GM18526 (cell line): Measurements from ENCODE around the gene COA1.

Experiments used
- POLR2A ChIP-seq: IDR thresholded peaks from 3 replicates; pipeline ENCODE4 v1.6.1; 2011; ENCODE audit not compliant: insufficient read length; ENCODE audit errors: extremely low read depth

The COA1 gene

GRCh38 chr7:43698460-43699255 lies 30.7 kb downstream of the COA1 start:
- no peak for TF ChIP-seq POLR2A

GRCh38 chr7:43697690-43698089 lies 31.6 kb downstream of the COA1 start:
- no peak for TF ChIP-seq POLR2A

GRCh38 chr7:43695365-43695764 lies 34.0 kb downstream of the COA1 start:
- TF ChIP-seq POLR2A = no peak

GRCh38 chr7:43694399-43694748 lies 34.9 kb downstream of the COA1 start:
- no peak for TF ChIP-seq POLR2A

- TF ChIP-seq POLR2A = no peak
These were observed 35.5 kb downstream of the COA1 start for GRCh38 chr7:43693687-43694398.

- TF ChIP-seq POLR2A = no peak
These were observed 36.5 kb downstream of the COA1 start for GRCh38 chr7:43692582-43693373.

- no peak for TF ChIP-seq POLR2A
These were observed 37.7 kb downstream of the COA1 start for GRCh38 chr7:43691611-43692010.

- TF ChIP-seq POLR2A = no peak
These were observed 40.2 kb downstream of the COA1 start for GRCh38 chr7:43689115-43689514.

- TF ChIP-seq POLR2A = no peak
These were observed 42.3 kb downstream of the COA1 start for GRCh38 chr7:43686991-43687390.

- no peak for TF ChIP-seq POLR2A
These were observed 48.6 kb downstream of the COA1 start for GRCh38 chr7:43680736-43681135.

- TF ChIP-seq POLR2A = no peak
These were observed 49.9 kb downstream of the COA1 start for GRCh38 chr7:43679210-43680068.

GRCh38 chr7:43678315-43678714 lies 51.0 kb downstream of the COA1 start:
- no peak for TF ChIP-seq POLR2A

- TF ChIP-seq POLR2A = no peak
These were observed 51.5 kb downstream of the COA1 start for GRCh38 chr7:43677864-43678263.

- no peak for TF ChIP-seq POLR2A
These were observed 54.5 kb downstream of the COA1 start for GRCh38 chr7:43674559-43675436.
